ENCODE results near the gene CD44. TPM values are rescaled to one million over a fixed set of nuclear protein-coding genes. Genes with fewer than 3 reads are reported as not detected.

The CD44 gene
- total RNA-seq, 4 donors from 2014 or later: 211 to 319 (median 266) TPM

DNA sequence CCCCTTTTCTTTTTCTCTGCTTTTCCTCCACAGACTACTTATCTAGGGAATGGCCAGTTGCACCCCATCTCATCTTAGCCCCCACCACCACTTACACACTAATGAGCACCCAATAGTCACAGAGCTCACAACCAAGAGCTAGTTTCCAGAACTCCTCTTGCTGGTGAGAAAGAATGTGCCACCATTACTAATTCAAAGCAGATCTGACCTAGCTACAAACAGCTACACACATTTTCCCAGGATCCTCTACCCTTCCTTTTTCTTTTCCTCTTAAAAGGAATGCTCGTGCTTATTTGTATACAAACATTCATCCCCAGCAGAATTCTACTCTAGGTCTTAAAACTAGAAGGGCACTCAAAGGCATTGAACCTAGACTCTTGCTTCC is 136.8 kb downstream of the CD44 start:
- TF ChIP-seq POLR2A (IDR thresholded peaks at IDR 0.05): no peak
- no peak for TF ChIP-seq POLR2AphosphoS5 (IDR thresholded peaks at IDR 0.05)
- TF ChIP-seq, protein P1, sequence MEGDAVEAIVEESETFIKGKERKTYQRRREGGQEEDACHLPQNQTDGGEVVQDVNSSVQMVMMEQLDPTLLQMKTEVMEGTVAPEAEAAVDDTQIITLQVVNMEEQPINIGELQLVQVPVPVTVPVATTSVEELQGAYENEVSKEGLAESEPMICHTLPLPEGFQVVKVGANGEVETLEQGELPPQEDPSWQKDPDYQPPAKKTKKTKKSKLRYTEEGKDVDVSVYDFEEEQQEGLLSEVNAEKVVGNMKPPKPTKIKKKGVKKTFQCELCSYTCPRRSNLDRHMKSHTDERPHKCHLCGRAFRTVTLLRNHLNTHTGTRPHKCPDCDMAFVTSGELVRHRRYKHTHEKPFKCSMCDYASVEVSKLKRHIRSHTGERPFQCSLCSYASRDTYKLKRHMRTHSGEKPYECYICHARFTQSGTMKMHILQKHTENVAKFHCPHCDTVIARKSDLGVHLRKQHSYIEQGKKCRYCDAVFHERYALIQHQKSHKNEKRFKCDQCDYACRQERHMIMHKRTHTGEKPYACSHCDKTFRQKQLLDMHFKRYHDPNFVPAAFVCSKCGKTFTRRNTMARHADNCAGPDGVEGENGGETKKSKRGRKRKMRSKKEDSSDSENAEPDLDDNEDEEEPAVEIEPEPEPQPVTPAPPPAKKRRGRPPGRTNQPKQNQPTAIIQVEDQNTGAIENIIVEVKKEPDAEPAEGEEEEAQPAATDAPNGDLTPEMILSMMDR (IDR thresholded peaks at IDR 0.05): no peak
- no peak for TF ChIP-seq EP300 (IDR thresholded peaks at IDR 0.05)
- Histone ChIP-seq H3K4me1 (peaks cover 4 to 27% (median 8%) of the 10 kb centered on the region in 3 donors), H3K27ac (peak overlapping the region; percentile 31 to 69 (median 50)), H3K4me3 (no peak overlapping the region), H3K9me3 (no peaks in the 10 kb centered on the region), H3K36me3 (no peaks in the 10 kb centered on the region), H3K27me3 (no peaks in the 10 kb centered on the region)
- ATAC-seq: no peak
- WGBS, 2 donors (ENCODE audit: low coverage in 1 of 2): 0 to 25% methylated on average over 1 of the region's 1 CpG

DNA sequence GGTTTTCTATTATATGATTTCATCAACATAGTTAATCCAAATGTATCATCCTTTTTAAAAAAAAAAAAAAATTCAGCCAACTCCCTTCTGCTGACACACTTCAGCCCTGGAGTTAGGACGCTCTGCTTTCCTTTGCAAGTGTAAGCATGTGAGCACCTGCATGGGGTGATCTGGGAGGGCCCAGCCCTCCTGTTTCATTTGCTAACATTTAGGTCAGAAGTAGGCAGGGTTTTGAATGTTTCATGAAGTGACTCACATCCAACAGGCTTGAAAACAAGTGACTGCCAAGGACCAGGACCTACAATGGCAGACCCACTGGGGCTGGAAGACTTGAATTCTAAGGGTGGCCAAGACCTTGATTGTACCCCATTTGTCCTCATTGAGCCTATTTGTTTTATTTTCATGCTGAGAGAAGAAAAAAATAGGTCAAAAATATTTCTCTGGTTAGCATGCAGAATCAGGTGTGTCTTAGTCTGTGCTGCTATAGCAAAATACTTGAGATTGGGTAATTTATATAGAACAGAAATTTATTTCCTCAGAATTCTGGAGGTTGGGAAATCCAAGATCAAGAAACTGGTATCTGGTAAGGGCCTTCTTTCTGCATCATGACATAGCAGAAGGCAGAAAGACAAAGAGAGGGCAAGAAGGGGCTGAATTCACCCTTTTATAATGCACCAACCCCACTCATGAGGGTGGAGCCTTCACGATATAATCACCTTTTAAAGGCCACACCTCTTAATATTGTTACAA is 137.6 kb downstream of the CD44 start:
- whole genome bisulfite sequencing, 2 donors (ENCODE audit: low coverage in 1 of 2): 80 to 100% methylated on average over 1 to 2 of the region's 2 CpGs
- Histone ChIP-seq H3K27ac (peak overlapping the region in 3 of 4 donors; percentile 31 to 69 (median 54)), H3K4me3 (no peak overlapping the region), H3K9me3 (no peaks in the 10 kb centered on the region), H3K36me3 (no peaks in the 10 kb centered on the region), H3K4me1 (peaks cover 4 to 29% (median 8%) of the 10 kb centered on the region in 3 donors), H3K27me3 (no peaks in the 10 kb centered on the region)
- peak; percentile 31 for TF ChIP-seq POLR2AphosphoS5 (IDR thresholded peaks at IDR 0.05)
- no peak for TF ChIP-seq POLR2A (IDR thresholded peaks at IDR 0.05)
- peak; percentile 29 for ATAC-seq

DNA sequence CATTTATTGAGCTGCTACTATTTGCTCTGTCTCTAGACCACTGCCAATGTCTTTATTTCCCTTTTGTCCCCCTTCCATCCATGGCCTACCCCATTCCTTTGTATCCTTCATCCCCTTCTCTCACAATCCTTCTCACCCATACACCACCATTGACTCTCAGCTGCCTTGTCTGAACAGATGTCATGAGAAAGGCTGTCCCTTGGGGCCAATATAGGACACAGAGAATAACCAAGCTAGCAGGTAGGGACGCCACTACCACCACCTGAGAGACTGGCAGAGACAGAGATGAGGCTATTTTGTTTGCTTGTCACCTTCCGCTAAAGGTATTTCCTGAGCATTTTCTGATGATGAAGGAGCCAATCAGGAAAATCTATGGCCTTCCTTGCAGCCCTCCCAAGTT is 138.9 kb downstream of the CD44 start:
- no peaks in the 10 kb centered on the region for H3K36me3 ChIP-seq
- no peak overlapping the region for H3K27ac ChIP-seq
- no peak for TF ChIP-seq POLR2A (IDR thresholded peaks at IDR 0.05)
- TF ChIP-seq EP300 (IDR thresholded peaks at IDR 0.05): no peak
- TF ChIP-seq, protein P1 (IDR thresholded peaks at IDR 0.05): no peak
- TF ChIP-seq POLR2AphosphoS5 (IDR thresholded peaks at IDR 0.05): no peak
- no peak overlapping the region for H3K4me3 ChIP-seq
- H3K9me3 ChIP-seq: no peaks in the 10 kb centered on the region
- 94% methylated on average over 2 of the region's 2 CpGs; no CpG with 5 or more reads in 1 of the 2 donors for WGBS, 2 donors (ENCODE audit: low coverage in 1 of 2)
- H3K4me1 ChIP-seq: peaks cover 4 to 41% (median 8%) of the 10 kb centered on the region in 3 donors
- H3K27me3 ChIP-seq: no peaks in the 10 kb centered on the region
- ATAC-seq: no peak

DNA sequence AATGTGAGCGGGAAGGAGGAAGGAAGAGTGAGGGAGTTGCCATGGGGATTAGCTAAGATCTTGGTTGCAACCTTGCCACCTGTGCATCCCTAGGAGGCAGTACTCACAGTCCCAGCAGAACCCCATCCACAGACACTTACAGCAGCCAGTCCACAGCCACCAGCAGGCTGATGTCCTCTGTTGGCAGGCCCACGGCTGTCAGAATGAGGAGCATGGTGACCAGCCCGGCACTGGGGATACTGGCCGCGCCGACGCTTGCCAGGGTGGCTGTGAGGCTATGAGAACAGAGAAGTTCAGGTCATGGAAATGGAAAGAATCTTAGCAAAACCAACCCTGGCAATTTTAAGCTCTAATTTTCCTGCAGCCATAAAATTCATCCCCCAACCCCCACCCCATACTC is 141.8 kb downstream of the CD44 start:
- Histone ChIP-seq H3K4me3 (no peak overlapping the region), H3K9me3 (no peaks in the 10 kb centered on the region), H3K27ac (peak overlapping the region in 3 of 4 donors; percentile 55 to 60 (median 57)), H3K36me3 (no peaks in the 10 kb centered on the region), H3K4me1 (peaks cover 0 to 30% (median 7%) of the 10 kb centered on the region in 3 donors), H3K27me3 (no peaks in the 10 kb centered on the region)
- TF ChIP-seq POLR2AphosphoS5 (IDR thresholded peaks at IDR 0.05): no peak
- TF ChIP-seq, protein P1 (IDR thresholded peaks at IDR 0.05): no peak
- no peak for TF ChIP-seq EP300 (IDR thresholded peaks at IDR 0.05)
- TF ChIP-seq POLR2A (IDR thresholded peaks at IDR 0.05): no peak
- 86 to 100% methylated on average over 1 of the region's 7 CpGs for WGBS, 2 donors (ENCODE audit: low coverage in 1 of 2)
- ATAC-seq: no peak

DNA sequence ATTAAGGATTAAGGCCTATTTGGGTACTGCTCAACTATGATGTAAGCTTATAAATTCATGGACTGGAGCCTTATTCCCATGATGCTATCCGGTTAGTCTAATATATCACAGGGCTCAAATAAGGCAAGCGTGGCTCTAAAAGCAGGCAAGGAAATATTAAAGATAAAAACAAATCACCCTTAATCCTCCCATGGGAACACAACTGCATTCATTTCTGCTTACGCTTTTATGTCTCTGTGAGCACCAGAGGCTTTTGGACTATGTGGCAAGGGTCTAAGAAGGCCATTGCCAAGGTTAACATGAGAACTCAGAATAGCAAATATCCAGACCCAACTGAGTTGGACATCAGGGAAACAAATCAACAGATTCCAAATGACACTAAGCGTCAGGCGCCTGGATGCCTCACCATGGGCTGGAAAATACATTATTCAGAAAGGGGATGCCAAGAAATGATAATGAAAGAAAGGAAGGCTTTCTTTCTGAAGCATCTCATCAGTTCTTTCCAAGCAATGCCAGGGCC is 142.3 kb downstream of the CD44 start:
- peaks cover 0 to 25% (median 4%) of the 10 kb centered on the region in 3 donors for H3K4me1 ChIP-seq
- WGBS, 2 donors (ENCODE audit: low coverage in 1 of 2): 29 to 40% methylated on average over 3 to 5 of the region's 5 CpGs
- H3K4me3 ChIP-seq: no peak overlapping the region
- H3K27me3 ChIP-seq: no peaks in the 10 kb centered on the region
- H3K36me3 ChIP-seq: no peaks in the 10 kb centered on the region
- H3K27ac ChIP-seq: peak overlapping the region; percentile 19 to 60 (median 56)
- H3K9me3 ChIP-seq: no peaks in the 10 kb centered on the region
- peak; percentile 74 for ATAC-seq
- TF ChIP-seq POLR2AphosphoS5 (IDR thresholded peaks at IDR 0.05) (peak; percentile 88), POLR2A (IDR thresholded peaks at IDR 0.05) (no peak)

Other genes with a start within 250 kb of the CD44 start
- 10 to 100 TPM; 28.8 to 54.9 (median 33.6) TPM for gene APIP, start 222.8 kb upstream of the CD44 start, total RNA-seq
- 10 to 100 TPM; 28.7 to 50.1 (median 39.6) TPM for gene PDHX, start 222.6 kb upstream of the CD44 start, total RNA-seq

All from gastroesophageal sphincter (tissue), 4 donors.